HUDEP-2 (cell line): ENCODE data around the gene REM1.

ENCODE experiments used
- DNase-seq, 76 experiments: peaks; one replicate each; lab custom pipeline; 2025; ENCODE audit not compliant: unreplicated experiment in 76 of 76; lab: John Stamatoyannopoulos, UW

The REM1 gene

DNA sequence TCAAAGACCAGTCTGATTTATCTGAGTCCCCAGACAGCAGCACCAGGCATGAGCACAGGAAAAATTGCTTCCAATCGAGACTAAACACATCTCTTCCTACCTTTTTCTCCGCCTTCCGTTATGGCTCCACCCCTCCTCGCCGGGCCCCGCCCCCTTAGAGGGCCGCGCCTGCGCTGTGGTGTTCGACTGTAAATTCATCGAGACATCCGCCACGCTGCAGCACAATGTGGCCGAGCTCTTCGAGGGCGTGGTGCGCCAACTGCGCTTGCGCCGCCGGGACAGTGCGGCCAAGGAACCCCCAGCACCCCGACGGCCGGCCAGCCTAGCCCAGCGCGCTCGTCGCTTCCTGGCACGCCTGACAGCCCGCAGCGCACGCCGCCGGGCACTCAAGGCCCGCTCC lies 8.9 kb downstream of the REM1 start:
- DNase-seq, result peak in 62 of 76 experiments; percentile 9 to 87 (median 62)

DNA sequence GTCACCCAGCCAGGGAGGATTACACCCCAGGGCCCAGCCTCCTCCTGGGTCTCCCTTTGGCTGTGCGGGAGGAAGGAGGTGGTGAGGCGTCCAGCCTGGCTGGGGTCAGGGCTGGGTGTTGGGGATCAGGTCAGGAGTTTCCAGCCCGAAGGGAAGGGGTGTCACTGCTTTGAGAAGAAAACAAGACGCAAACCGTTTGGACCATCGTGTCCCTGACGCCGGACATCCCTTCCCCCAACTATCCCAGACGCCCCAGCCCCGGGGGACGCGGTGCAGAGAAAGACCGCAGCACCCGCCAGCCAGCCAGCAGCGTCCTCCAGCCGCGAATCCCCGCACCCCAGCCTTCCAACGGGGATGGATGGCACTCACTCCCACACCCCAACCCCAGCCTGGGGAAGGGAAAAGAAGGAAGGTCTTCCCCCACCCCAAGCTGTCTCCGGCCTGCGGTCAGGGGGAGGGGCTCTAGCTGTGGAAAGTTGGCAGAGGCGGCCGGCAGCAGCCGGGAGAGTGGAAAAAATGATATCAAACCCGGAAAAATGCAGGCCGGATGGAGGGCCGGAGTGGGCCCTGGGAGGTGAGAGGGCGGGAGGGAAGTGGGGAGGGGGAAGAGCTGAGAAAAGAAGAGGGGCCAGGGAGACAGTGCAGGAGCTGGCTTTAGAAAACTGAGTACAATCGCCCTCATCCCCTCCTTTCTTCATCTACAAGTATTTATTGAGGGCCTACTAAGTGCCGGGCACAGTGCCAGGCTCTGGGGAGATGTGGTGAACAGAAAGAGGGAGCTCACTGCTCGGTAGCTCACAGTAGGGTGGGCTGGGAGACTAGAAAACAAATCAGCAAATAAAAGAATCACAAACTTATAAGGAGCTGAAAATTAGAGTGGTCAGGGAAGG lies 10.6 kb downstream of the REM1 start:
- peak in 22 of 76 experiments; percentile 6 to 61 (median 30) for DNase-seq

GRCh38 chr20:31488115-31488514 lies 13.0 kb downstream of the REM1 start:
- no peak for DNase-seq

GRCh38 chr20:31489152-31489551 lies 14.1 kb downstream of the REM1 start:
- DNase-seq, result no peak

DNA sequence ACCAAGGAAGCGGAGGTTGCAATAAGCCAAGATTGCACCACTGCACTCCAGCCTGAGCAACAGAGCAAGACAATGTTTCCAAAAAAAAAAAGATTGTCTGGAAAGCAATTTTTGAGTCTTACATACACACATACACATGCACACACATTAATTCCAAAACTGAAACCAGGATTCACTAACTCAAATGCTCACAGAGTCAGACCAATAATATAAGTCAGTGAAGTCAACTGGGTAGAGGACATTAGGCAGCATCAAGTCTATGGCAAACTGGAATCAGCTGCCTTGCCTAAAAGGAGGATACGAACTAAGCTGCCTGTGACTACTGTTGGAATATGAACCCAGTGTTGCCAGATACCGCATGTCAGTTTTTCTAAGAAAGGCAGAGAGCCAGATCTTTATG lies 15.7 kb downstream of the REM1 start:
- no peak for DNase-seq

- DNase-seq, result peak in 21 of 76 experiments; percentile 8 to 51 (median 21)
These were observed 19.0 kb downstream of the REM1 start for GRCh38 chr20:31494131-31494530.

DNA sequence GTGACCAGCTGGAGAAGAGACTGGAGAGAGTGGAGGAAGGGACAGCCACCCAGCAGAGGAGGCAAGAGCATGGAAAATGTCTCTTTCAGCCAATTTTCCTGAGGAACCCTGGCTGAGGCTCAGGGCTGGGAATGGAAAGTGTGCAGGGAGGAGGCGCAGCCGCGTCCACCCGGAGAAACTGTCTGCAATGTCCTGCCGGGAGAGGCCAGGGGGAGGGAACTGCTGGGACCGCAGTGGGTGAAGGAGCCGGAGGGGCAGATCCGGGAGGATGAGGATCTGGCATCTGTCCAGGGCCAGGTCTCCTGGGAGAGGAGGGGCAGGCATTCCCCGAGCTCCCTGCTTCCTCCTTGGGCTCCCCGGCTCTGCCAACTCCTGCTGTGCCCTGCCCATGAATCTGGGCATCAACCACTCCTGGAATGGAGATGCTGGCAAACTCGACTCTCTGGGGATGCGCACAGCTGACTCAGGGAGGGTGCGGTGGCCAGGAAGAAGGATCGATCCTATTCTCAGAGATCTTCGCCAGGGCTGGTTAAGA lies 21.7 kb downstream of the REM1 start:
- no peak for DNase-seq

GRCh38 chr20:31497838-31498540 lies 22.9 kb downstream of the REM1 start:
- peak in 1 of 76 experiments; percentile 6 for DNase-seq

GRCh38 chr20:31500527-31500926 lies 25.4 kb downstream of the REM1 start:
- DNase-seq, result no peak

DNA sequence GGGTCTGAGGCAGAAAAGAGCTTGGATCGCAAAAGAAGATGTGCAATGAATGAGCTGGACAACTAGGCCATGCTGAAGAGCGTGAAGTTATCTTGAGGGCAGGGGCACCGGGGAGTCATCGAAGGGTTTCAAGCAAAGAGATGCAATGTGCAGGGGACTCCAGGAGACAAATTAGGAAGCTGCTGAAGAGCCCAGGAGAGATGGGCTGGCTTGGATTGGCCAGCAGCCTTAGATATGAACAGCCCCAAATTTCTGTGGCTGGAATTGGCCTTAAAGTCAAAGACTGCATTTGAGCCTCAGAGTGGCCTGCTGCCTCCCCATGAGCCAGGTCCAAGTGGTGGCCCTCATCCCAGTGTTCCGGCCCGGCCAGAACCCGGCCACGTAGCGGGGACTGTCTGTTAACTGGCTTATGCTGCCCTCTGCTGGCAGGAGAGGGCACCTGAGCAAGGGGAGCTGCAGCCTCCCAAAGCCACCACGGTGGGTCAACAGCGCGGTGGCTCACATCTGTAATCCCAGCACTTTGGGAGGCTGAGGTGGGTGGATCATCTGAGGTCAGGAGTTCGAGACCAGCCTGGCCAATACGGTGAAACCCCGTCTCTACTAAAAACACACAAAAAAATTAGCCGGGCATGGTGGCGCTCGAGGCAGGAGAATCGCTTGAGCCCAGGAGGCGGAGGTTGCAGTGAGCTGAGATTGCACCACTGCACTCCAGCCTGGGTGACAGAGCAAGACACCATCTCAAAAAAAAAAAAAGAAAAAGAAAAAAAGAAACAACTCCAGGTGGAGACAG lies 28.0 kb downstream of the REM1 start:
- DNase-seq, result peak in 62 of 76 experiments; percentile 6 to 79 (median 50)

DNA sequence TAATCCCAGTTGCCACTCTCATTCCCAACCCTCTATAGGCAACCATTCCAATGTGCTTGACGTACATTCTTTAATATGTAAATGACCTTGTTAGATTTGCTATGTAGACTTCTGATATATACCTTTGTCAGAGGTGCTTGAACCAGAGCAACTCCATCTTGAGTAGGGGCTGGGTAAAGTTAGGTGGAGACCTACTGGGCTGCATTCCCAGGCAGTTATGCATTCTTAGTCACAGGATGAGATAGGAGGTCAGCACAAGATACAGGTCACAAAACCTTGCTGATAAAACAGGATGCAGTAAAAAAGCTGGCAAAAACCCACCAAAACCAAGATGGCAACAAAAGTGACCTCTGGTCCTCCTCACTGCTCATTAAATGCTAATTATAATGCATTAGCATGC lies 30.8 kb downstream of the REM1 start:
- DNase-seq, result peak in 3 of 76 experiments; percentile 6 to 11 (median 8)

DNA sequence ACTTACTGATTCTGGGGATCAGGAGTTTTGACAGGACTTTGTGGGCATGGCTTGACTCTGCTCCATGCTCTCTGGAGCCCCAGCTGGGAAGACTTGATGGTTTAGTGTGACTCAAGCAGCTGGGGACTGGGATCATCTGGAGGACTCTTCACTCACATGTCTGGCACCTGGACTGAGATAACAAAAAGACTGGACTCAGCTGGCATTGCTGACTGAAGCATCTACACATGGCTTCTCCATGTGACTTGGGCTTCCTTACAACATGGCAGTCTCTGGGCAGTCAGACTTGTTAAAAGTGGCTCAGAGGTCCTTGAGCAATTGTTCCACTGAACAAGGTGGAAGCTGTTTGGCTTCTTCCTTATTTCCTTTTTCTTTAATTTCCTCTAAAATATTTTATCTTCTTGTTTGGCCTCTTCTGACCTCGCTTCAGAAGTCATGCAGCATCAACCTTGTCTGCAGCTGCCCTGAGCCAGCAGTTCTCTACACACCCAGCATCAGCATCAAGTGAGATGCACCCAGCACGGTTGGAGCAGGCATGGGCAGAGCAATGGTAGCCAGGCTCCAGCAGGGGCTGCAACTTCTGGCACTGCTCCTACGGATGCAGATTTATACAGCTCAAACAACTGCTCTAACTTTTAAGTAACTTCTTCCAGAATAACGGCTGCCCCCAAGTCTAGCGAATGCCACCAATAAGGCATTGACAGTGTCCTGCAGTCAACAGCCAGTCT lies 33.6 kb downstream of the REM1 start:
- no peak for DNase-seq

- DNase-seq, result peak in 74 of 76 experiments; percentile 18 to 89 (median 79)
These were observed 39.3 kb downstream of the REM1 start, which contains the start of gene HM13 for GRCh38 chr20:31514154-31515071. HM13 (plus strand) TSS chr20:31514442; CDS start chr20:31514552, 110 bp downstream.

- DNase-seq, result no peak
These were observed 40.1 kb downstream of the REM1 start for GRCh38 chr20:31515072-31515774.

- DNase-seq, result peak in 1 of 76 experiments; percentile 7
These were observed 40.7 kb downstream of the REM1 start for GRCh38 chr20:31515775-31516107.

DNA sequence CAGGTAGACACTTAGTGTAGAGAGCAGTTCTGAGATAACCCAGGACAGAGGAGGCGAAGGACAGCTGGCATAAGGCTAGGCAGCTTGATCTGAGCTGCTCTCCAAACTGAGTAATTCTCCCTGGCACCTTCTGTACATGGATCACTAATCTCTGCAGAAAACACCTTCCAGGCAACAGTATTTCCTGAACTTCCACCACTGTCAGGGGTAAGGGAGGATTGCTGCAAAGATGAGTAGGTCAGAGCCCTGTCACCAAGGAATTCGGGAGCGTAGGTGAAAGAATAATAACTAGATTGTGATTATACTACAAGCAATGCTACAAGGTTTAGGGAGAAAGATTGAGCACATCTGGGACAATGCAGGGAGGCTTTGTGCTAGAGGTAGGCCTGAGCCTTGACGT lies 41.1 kb downstream of the REM1 start:
- DNase-seq, result no peak

GRCh38 chr20:31516651-31517050 lies 41.6 kb downstream of the REM1 start:
- DNase-seq, result no peak

DNA sequence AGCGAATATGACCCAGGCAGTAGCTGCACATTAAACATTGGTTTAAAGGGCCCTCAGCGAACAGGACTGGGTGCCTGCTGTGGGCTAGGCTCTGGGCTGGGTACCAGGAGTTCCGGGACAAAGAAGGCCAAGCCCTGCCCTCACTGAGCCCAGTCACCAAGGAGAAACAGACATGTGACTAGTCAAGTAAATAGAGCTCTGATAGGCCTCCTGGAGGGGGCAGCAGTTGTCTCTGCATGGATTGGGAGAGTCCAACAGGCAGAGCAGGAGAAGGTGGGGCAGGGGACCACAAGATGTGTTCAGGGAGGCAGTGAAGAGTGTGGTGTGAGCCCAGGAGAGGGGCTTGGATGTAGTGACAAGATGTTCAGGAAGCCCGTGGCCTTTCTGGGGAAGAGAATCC lies 42.3 kb downstream of the REM1 start:
- DNase-seq, result peak in 45 of 76 experiments; percentile 8 to 57 (median 27)
